AG10803 (cell line): ENCODE data around the gene CD80.
A peak's percentile ranks its signal among the peaks of the same experiment; 100 is the strongest.
"Not testable (repeated sequence)": the region's sequence is repeated elsewhere in the genome, so short reads cannot be mapped to it uniquely, and the experiment has no call there.

Experiments used
- DNase-seq: peaks from one replicate; pipeline ENCODE4 v3.0.0; 2010; ENCODE audit warnings: low read depth
- H3K4me3 ChIP-seq: 2 replicates; pipeline ENCODE4 v1.5.1; 2011; ENCODE audit warnings: mild to moderate bottlenecking, low read length, control low read depth
- CTCF ChIP-seq: conservative IDR thresholded peaks from 2 replicates; pipeline ENCODE4 v1.5.1; 2011; ENCODE audit warnings: mild to moderate bottlenecking, low read length, control low read depth, inconsistent platforms

CD80 gene

GRCh38 chr3:119580067-119580760 is 20.8 kb upstream of the CD80 start:
- DNase-seq = peak; percentile 14
- H3K4me3 ChIP-seq = peak overlapping the region; percentile 64
- no peak for TF ChIP-seq CTCF

GRCh38 chr3:119579366-119580066 is 20.1 kb upstream of the CD80 start, which contains the start of gene ADPRH:
Gene ADPRH, plus strand, starts transcription at chr3:119579492. Its CDS starts 2,678 bp downstream, at chr3:119582170.
- DNase-seq = peak; percentile 61
- H3K4me3 ChIP-seq = peak within 1 kb of the TSS; percentile 64
- no peak for TF ChIP-seq CTCF

GRCh38 chr3:119575507-119575906 is 16.1 kb upstream of the CD80 start:
- no peak for TF ChIP-seq CTCF
- H3K4me3 ChIP-seq = no peak overlapping the region
- DNase-seq = no peak

- no peak for DNase-seq
- TF ChIP-seq CTCF = no peak
- no peak overlapping the region for H3K4me3 ChIP-seq
These were observed 12.3 kb upstream of the CD80 start for GRCh38 chr3:119571688-119572087.

GRCh38 chr3:119571230-119571629 is 11.8 kb upstream of the CD80 start:
- TF ChIP-seq CTCF = no peak
- no peak for DNase-seq
- no peak overlapping the region for H3K4me3 ChIP-seq

GRCh38 chr3:119570229-119570628 is 10.8 kb upstream of the CD80 start:
- TF ChIP-seq CTCF = no peak
- H3K4me3 ChIP-seq = no peak overlapping the region
- no peak for DNase-seq

- no peak for DNase-seq
- H3K4me3 ChIP-seq = no peak overlapping the region
- no peak for TF ChIP-seq CTCF
These were observed 9.7 kb upstream of the CD80 start for GRCh38 chr3:119569156-119569555.

GRCh38 chr3:119563334-119563733 is 3.9 kb upstream of the CD80 start:
- not testable (repeated sequence) for H3K4me3 ChIP-seq, DNase-seq
